ENCODE data around the gene AP4E1. TPM values are rescaled to one million over a fixed set of nuclear protein-coding genes. Genes with fewer than 3 reads are reported as not detected.
"Not testable (repeated sequence)": the region's sequence is repeated elsewhere in the genome, so short reads cannot be mapped to it uniquely, and the experiment has no call there.

AP4E1 gene
- total and polyA plus RNA-seq, 2 donors: 5.3 to 19.2 TPM

DNA sequence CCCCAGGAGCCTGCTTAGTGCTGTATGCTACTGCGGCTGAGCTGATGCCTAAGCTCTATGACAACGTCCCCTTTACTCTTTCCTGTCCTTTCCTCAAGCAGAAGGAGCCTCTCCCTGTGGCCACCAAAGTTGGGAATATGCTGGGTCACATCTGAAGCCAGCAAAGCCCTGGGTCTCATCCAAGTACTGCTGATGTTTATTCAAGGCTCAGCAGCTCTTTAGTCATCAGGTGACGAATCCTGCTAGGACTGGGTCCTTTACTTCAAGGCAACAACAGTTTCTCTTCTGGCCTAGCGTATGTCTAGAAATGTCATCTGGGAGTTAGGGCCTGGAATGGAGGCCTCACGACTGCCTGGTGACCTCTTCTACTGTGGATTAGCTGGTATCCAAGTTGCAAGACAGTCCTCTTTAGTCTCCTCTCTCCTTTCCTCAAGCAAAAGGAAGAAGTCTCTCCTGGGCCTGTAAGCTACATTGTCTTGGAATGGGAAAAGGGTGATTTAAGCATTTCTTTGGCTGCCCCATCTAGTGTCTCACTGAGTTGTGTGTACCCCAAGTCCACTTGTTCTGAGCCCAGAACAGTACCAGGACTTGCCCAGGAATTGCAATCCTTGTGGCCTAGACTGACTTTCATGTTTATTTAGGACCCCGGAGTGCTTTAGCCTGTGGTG, 122.3 kb downstream of the AP4E1 start:
- 46% methylated on average over 6 of the region's 6 CpGs for WGBS
- no peak overlapping the region for H3K4me3 ChIP-seq (ENCODE audit: low read depth, low read length)
- no peak for DNase-seq (ENCODE audit: extremely low spot score)
- H3K4me1 ChIP-seq (ENCODE audit: insufficient read depth): no peaks in the 10 kb centered on the region
- H3K36me3 ChIP-seq (ENCODE audit: insufficient read depth): no peaks in the 10 kb centered on the region
- peak overlapping the region; percentile 44 for H3K27ac ChIP-seq (ENCODE audit: low read depth)

DNA sequence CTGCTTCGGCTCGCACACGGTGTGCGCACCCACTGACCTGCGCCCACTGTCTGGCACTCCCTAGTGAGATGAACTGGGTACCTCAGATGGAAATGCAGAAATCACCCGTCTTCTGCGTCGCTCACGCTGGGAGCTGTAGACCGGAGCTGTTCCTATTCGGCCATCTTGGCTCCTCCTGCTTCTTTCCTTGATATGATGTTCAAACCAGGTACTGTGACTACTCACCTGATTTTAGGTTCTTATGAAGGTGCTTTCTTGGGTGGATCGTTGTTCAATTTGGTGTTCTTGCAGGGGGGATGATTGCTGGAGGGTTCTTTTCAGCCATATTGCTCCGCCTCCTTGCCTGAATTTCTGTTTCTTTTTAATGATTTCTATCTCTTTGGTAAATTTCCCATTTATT, 129.0 kb downstream of the AP4E1 start:
- H3K4me1 ChIP-seq (ENCODE audit: insufficient read depth); H3K27ac ChIP-seq (ENCODE audit: low read depth); H3K36me3 ChIP-seq (ENCODE audit: insufficient read depth); H3K4me3 ChIP-seq (ENCODE audit: low read depth, low read length); DNase-seq (ENCODE audit: extremely low spot score): not testable (repeated sequence)
- whole genome bisulfite sequencing: 96% methylated on average over 13 of the region's 13 CpGs

DNA sequence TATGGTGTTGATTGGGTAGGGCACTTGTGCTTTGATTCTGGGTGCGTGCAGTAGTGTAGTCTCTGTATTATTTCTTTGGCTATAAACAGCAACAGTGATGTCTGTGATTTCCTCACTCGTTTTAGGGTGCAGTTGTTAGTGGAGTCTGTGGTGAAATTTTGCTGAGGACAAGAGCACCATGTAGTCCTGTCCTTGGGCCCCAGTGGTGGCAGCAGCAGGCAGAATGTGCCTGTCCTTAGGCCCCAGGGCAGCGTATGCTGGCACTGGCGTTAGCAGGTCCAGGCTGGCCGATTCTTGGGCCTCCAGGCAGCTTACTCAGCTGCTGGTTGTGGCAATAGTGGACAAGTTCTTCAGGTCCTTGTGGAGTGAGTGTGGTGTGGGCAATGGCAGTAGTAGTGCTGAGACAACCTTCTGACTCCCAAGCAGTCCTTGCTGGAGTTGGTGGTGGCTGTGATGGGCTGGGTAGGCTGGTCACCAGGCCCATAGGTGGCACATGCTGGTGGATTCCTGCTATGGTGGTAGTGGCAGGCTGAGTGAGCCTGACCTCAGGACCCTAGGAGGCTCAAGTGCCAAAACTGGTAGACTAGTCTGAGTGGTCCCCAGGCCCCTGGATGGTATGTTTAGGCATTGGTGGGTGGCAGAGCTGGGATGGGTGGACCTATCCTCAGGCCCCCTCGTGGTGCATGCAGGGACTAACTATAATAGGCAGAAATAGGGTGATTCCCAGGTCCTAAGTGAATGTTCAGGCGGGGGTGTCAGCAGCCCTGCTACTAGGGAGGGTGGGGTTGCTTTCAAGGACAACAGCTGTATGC, 129.9 kb downstream of the AP4E1 start:
- Histone ChIP-seq H3K4me1 (ENCODE audit: insufficient read depth) (no peaks in the 10 kb centered on the region), H3K27ac (ENCODE audit: low read depth) (no peak overlapping the region), H3K4me3 (ENCODE audit: low read depth, low read length) (no peak overlapping the region), H3K36me3 (ENCODE audit: insufficient read depth) (no peaks in the 10 kb centered on the region)
- no peak for DNase-seq (ENCODE audit: extremely low spot score)
- 85% methylated on average over 7 of the region's 7 CpGs for WGBS

DNA sequence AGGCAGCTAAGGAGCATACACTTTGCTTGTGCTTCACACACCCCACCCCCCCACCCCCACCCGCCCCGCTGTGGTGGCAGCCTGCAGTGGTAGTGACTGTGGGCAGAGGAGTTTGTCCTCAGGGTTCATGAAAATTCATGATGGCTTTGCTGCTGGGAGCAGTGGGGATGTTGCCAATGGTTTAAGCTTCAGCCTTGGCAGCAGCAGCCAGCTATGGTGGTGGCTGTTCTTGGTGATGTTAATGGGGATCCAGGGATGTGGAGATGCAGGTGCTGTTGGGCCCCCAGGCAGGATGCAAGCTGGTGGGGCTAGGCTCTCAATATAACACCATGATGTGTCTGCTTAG, 130.5 kb downstream of the AP4E1 start:
- DNase-seq (ENCODE audit: extremely low spot score): no peak
- WGBS: 97% methylated on average over 2 of the region's 2 CpGs
- Histone ChIP-seq H3K4me3 (ENCODE audit: low read depth, low read length) (no peak overlapping the region), H3K27ac (ENCODE audit: low read depth) (no peak overlapping the region), H3K4me1 (ENCODE audit: insufficient read depth) (no peaks in the 10 kb centered on the region), H3K36me3 (ENCODE audit: insufficient read depth) (no peaks in the 10 kb centered on the region)

DNA sequence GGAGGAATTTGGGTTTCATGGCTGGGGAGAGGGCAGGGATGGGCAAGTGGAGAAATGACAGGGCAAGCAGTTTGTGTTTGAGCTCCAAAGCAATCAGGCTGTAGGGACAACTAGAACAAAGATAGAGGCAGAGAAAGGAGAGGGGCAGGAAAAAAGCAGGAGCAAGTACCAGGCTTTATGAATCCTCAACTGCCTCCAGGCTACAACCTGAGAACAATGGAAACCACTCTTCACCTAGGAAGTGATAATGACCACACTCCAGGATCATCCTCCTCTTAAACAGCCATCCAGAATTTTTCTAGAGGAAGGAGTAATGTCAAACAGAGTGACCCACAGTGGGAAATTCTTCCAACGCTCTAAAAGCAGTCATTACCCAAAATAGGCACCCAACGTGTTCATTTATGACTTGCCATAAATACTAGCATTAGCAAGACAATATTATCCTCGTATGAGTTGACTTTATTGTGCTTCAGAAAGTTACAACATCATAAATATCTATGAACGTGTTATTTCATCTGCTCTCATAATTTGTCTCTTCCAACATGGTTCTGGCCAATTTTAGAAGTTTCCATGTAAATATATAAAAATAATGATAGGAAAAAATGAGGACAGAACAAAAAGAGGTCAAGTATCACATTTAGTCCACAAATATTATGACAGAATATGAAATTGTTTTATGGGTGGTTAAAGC, 135.7 kb downstream of the AP4E1 start:
- 20% methylated on average over 4 of the region's 4 CpGs for WGBS
- H3K36me3 ChIP-seq (ENCODE audit: insufficient read depth): no peaks in the 10 kb centered on the region

DNA sequence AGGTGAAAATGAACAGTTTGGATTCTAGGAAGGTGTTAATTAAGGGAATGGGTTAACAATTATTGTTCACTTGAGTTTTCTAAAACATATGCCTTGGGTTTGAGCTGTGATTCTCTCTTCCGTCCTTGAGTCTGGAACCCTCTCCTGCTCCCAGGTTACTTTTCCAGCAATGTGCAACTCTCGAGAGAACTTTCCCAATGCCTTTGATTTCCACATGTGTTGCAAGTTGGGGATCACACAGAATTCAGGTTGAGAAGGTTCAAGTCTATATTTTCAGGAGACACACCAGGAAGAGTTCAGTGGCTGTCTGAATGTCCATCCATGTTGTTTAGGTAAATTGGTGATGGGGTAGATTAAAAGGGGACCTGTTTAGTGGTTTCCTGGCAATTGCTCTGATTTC, 137.5 kb downstream of the AP4E1 start:
- Histone ChIP-seq H3K4me1 (ENCODE audit: insufficient read depth) (peaks cover 2% of the 10 kb centered on the region), H3K36me3 (ENCODE audit: insufficient read depth) (no peaks in the 10 kb centered on the region), H3K27ac (ENCODE audit: low read depth) (no peak overlapping the region), H3K4me3 (ENCODE audit: low read depth, low read length) (no peak overlapping the region)
- WGBS: 95% methylated on average over 2 of the region's 2 CpGs
- DNase-seq (ENCODE audit: extremely low spot score): no peak

More for the DNA sequence above, 135.7 kb downstream of the AP4E1 start:
- Histone ChIP-seq H3K4me3 (ENCODE audit: low read depth, low read length) (no peak overlapping the region), H3K4me1 (ENCODE audit: insufficient read depth) (peaks cover 2% of the 10 kb centered on the region), H3K27ac (ENCODE audit: low read depth) (no peak overlapping the region)
- no peak for DNase-seq (ENCODE audit: extremely low spot score)

DNA sequence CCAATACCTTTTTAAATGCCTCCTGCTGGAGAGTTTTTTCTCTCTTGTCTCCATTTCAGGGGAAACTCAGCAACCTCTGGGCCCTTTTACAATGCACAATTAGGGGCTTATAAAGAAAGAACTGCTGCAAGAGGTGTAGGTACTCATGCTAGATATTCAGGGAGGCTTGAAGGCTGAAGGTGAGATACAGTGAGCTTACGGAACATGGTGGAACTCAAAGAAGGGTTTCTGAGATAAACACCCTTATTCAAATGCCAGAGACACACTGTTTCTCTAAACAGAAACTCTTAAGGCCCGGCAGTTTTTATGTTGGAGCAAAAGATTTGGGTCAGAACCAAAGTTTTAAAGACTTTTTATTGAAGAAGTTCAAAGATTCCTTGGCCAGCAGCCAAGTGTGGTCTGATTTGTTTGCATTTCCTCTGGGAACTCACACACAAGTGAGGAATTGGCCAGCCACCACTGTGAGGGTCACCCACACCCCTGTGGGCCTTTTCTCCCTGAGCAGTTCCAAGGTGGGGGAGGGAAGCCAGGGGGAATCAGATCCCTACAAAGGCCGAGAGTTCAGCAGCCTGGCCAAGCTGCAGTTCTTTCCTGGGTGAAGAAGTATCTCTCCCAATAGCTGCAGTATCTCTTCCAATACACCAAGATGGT, 138.4 kb downstream of the AP4E1 start:
- no peak overlapping the region for H3K27ac ChIP-seq (ENCODE audit: low read depth)
- no peak overlapping the region for H3K4me3 ChIP-seq (ENCODE audit: low read depth, low read length)
- H3K36me3 ChIP-seq (ENCODE audit: insufficient read depth): no peaks in the 10 kb centered on the region
- peak; percentile 36 for DNase-seq (ENCODE audit: extremely low spot score)
- 16% methylated on average over 3 of the region's 3 CpGs for WGBS
- H3K4me1 ChIP-seq (ENCODE audit: insufficient read depth): peaks cover 2% of the 10 kb centered on the region

DNA sequence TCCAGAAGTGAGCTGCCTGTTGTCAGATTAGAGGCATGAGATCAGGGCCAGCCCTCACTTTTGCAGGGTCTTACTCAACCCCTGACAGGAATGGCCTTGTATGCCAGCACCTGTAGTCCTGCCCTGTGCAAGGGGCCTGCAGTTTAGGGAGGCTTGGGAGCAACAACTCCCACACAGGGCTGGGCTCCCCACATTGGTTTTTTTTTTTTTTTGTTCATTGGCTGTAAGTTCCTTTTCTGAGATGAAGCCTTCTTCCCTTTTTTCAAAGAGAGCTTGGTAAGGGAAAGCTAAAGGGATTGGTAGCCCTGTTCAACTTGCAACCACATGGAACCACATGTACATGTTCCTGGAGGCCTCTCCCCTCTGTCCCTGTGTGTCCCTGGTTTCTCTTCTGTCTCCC, 139.8 kb downstream of the AP4E1 start:
- no peak overlapping the region for H3K27ac ChIP-seq (ENCODE audit: low read depth)
- no peak for DNase-seq (ENCODE audit: extremely low spot score)
- H3K4me1 ChIP-seq (ENCODE audit: insufficient read depth): peaks cover 2% of the 10 kb centered on the region
- no peaks in the 10 kb centered on the region for H3K36me3 ChIP-seq (ENCODE audit: insufficient read depth)
- no peak overlapping the region for H3K4me3 ChIP-seq (ENCODE audit: low read depth, low read length)

DNA sequence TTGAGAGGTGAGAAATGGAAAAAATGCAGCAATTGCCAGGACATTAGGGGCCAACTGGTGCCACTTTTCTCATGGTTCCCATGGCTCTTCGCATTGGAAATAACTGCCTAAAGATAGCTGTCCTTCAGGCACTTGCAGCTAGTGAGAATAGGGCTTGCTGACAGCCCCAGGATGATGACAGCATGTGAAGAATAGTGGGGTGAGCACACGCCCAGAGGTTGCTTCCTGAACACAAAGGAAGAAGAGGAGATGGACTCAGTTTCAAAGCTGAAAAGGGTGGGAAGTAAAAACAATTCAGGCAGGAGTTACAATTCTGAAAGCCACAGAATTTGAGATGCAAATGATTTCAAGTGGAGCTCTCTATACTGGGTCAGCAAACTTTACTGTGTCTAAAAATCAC, 140.6 kb downstream of the AP4E1 start:
- Histone ChIP-seq H3K4me3 (ENCODE audit: low read depth, low read length) (no peak overlapping the region), H3K36me3 (ENCODE audit: insufficient read depth) (no peaks in the 10 kb centered on the region), H3K27ac (ENCODE audit: low read depth) (no peak overlapping the region), H3K4me1 (ENCODE audit: insufficient read depth) (peaks cover 2% of the 10 kb centered on the region)
- 81% methylated on average over 2 of the region's 2 CpGs for WGBS
- DNase-seq (ENCODE audit: extremely low spot score): no peak

DNA sequence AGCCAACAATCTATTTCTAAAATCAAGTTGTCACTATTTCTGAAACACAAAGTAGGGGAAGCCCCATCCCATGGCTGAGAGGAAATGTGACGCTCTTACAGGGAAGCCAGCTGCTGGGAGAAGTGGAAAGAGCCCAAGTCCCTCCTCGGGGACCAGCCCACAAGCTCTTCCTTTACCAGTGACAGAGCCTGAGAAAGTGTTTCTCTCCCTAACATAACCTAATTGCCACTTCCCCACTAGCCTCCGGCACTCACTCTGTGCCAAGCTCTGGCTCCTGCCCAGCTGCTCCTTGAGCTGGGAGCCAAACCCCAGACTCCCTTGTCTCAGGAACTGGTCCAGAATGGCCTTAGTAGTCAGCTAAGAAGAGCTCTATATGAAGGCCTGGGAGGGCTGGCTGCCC, 143.3 kb downstream of the AP4E1 start:
- WGBS: 33% methylated on average over 3 of the region's 3 CpGs
- H3K4me3 ChIP-seq (ENCODE audit: low read depth, low read length): no peak overlapping the region
- no peak for DNase-seq (ENCODE audit: extremely low spot score)
- H3K36me3 ChIP-seq (ENCODE audit: insufficient read depth): no peaks in the 10 kb centered on the region
- H3K4me1 ChIP-seq (ENCODE audit: insufficient read depth): peaks cover 2% of the 10 kb centered on the region
- H3K27ac ChIP-seq (ENCODE audit: low read depth): no peak overlapping the region

DNA sequence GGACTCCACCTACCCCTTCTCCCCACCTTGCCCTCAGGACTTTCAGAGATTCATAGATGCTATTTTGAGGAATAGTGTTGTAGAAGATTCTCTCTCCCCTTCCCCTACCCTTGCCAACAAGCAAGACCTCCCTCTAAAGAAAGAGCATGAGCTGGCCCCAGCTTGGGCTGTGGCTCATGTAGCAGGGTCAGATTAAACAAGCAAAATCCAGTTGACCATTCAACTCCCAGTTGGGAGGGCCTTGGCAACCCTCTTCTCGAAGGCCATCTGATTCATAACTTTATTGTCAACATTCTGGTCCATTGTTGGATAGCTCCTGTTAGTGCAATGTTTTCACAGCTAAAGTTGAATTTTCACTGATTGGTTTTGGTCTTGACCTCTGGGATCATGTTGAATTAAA, 145.1 kb downstream of the AP4E1 start:
- Histone ChIP-seq H3K27ac (ENCODE audit: low read depth) (no peak overlapping the region), H3K4me1 (ENCODE audit: insufficient read depth) (no peaks in the 10 kb centered on the region), H3K4me3 (ENCODE audit: low read depth, low read length) (no peak overlapping the region), H3K36me3 (ENCODE audit: insufficient read depth) (no peaks in the 10 kb centered on the region)
- DNase-seq (ENCODE audit: extremely low spot score): no peak
- WGBS: 70% methylated on average over 1 of the region's 1 CpG

DNA sequence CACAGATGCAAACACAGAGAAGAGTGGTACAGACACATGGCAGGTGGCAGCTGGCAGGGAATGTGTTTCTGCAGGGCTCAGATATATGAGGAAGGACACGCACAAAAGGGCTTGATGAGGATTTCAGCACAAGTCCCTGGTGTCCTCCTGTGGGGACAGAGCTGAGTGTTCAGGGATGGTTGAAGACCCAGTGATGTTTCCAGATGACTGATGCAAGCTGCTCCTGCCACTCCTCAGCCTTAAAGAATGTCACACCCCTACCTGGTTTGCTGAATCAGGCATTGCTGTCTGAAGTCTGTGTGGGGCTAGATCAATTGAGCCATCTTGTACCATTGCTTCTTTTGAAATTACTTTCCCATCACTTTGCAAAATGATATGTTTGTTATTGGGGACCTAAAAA, 146.1 kb downstream of the AP4E1 start:
- H3K36me3 ChIP-seq (ENCODE audit: insufficient read depth): no peaks in the 10 kb centered on the region
- DNase-seq (ENCODE audit: extremely low spot score): no peak
- no peaks in the 10 kb centered on the region for H3K4me1 ChIP-seq (ENCODE audit: insufficient read depth)
- WGBS: 98% methylated on average over 1 of the region's 1 CpG
- H3K4me3 ChIP-seq (ENCODE audit: low read depth, low read length): no peak overlapping the region
- H3K27ac ChIP-seq (ENCODE audit: low read depth): no peak overlapping the region

All from urinary bladder (tissue), 4 donors.